Caco-2 (cell line): ENCODE data around the gene ATP23. TPM values are rescaled to one million over a fixed set of nuclear protein-coding genes. Genes with fewer than 3 reads are reported as not detected.
A peak's percentile ranks its signal among the peaks of the same experiment; 100 is the strongest.

Experiments
- BruUV-seq: library from RNA; stranded (reverse); fragments of 400-500 nt; replicated peaks from 2 replicates; lab custom pipeline; 2021; lab: Mats Ljungman, UMichigan
- CTCF ChIA-PET: fragments of 300-600 bp; sonication (Branson Sonifier 250); formaldehyde crosslinking; loops from one replicate; lab custom pipeline; 2022; ENCODE audit warnings: antibody characterized with exemption; lab: Charles Lee
- POLR2A ChIA-PET: fragments of 300-600 bp; sonication (Branson Sonifier 250); formaldehyde crosslinking; loops from one replicate; lab custom pipeline; 2022; ENCODE audit warnings: antibody characterized with exemption; lab: Charles Lee
- DNase-seq, 2 experiments: peaks; one replicate each; pipeline versions ENCODE4 v3.0.0 to v3.0.0-alpha.2; 2020 to 2022
- H3K27me3 ChIP-seq: replicated peaks from 2 replicates; pipeline ENCODE4 v1.6.0; 2011; ENCODE audit warnings: low read length; ENCODE audit not compliant: control insufficient read depth, insufficient read depth
- H3K36me3 ChIP-seq: 2 replicates; pipeline ENCODE4 v1.5.1; 2011; ENCODE audit warnings: low read length; ENCODE audit not compliant: control insufficient read depth, insufficient read depth
- H3K4me1 ChIP-seq: fragments of 250-450 bp; sonication (Bioruptor Pico); 2 replicates; pipeline ENCODE4 v1.5.1; 2020; ENCODE audit warnings: mild to moderate bottlenecking
- H3K4me3 ChIP-seq: 2 replicates; pipeline ENCODE4 v1.5.1; 2011; ENCODE audit warnings: low read depth, mild to moderate bottlenecking, control low read depth, low read length
- H3K9me3 ChIP-seq: fragments of 250-450 bp; sonication (Bioruptor Pico); 2 replicates; pipeline ENCODE4 v1.5.1; 2020; ENCODE audit warnings: mild to moderate bottlenecking, moderate library complexity
- H3K27ac Mint-ChIP-seq: one replicate; pipeline ENCODE4 v1.8.0; 2022; ENCODE audit warnings: mixed read lengths; ENCODE audit not compliant: unreplicated experiment
- H3K27me3 Mint-ChIP-seq: one replicate; pipeline ENCODE4 v1.8.0; 2022; ENCODE audit warnings: mixed read lengths; ENCODE audit not compliant: insufficient read depth, unreplicated experiment
- H3K36me3 Mint-ChIP-seq: one replicate; pipeline ENCODE4 v1.8.0; 2022; ENCODE audit warnings: mild to moderate bottlenecking, mixed read lengths; ENCODE audit not compliant: insufficient read depth, unreplicated experiment
- H3K4me1 Mint-ChIP-seq: one replicate; pipeline ENCODE4 v1.8.0; 2022; ENCODE audit warnings: low read depth, mixed read lengths; ENCODE audit not compliant: unreplicated experiment
- H3K4me3 Mint-ChIP-seq: one replicate; pipeline ENCODE4 v1.8.0; 2022; ENCODE audit warnings: mild to moderate bottlenecking, moderate library complexity, mixed read lengths; ENCODE audit not compliant: unreplicated experiment
- H3K9me3 Mint-ChIP-seq: one replicate; pipeline ENCODE4 v1.8.0; 2022; ENCODE audit warnings: mixed read lengths; ENCODE audit not compliant: unreplicated experiment
- CTCF ChIP-seq, 2 experiments: fragments of 200-600 bp in 1 of 2; IDR thresholded peaks; 1 replicate in 1 of 2; 2 replicates in 1 of 2; pipeline versions ENCODE4 v1.5.1 to v1.8.0; 2011 to 2022; ENCODE audit warnings: antibody characterized with exemption in 1 of 2, control low read depth in 1 of 2, inconsistent platforms in 1 of 2, low read depth in 1 of 2, low read length in 1 of 2, mild to moderate bottlenecking in 1 of 2, moderate library complexity in 1 of 2; ENCODE audit not compliant: insufficient read depth in 1 of 2, severe bottlenecking in 1 of 2, unreplicated experiment in 1 of 2
- intact Hi-C: fragments of 100-400 bp; cut with micrococcal nuclease; formaldehyde crosslinking; loops from one replicate; pipeline ENCODE4 v1.10.0; 2022; ENCODE audit not compliant: unreplicated experiment
- total RNA-seq: library from RNA; stranded (reverse); gene quantifications from 2 replicates; pipeline ENCODE4 v1.2.3, GENCODE V29; 2022

Gene ATP23
- total RNA-seq, 1 experiment from 2014 or later = 6.6 TPM

- intact Hi-C loops = no loop called here
- H3K36me3 Mint-ChIP-seq = no peaks in the 10 kb centered on the region
- CTCF ChIA-PET = no interaction called here
- no peaks in the 10 kb centered on the region for H3K9me3 ChIP-seq
- no peak overlapping the region for H3K4me3 ChIP-seq
- peaks cover 39% of the 10 kb centered on the region for H3K9me3 Mint-ChIP-seq
- no peaks in the 10 kb centered on the region for H3K27me3 Mint-ChIP-seq
- no peaks in the 10 kb centered on the region for H3K27me3 ChIP-seq
- POLR2A ChIA-PET = no interaction called here
- no peak overlapping the region for H3K4me3 Mint-ChIP-seq
- H3K27ac Mint-ChIP-seq = no peak overlapping the region
- BruUV-seq = no TSS peak
- DNase-seq = no peak
- H3K4me1 ChIP-seq = no peaks in the 10 kb centered on the region
- TF ChIP-seq CTCF (IDR thresholded peaks at IDR 0.05; ENCODE audit: insufficient read depth in 1 of 2, low read depth in 1 of 2, low read length in 1 of 2, severe bottlenecking in 1 of 2, unreplicated experiment in 1 of 2) = no peak
- no peaks in the 10 kb centered on the region; the same call in 1 of the 2 replicates for H3K36me3 ChIP-seq
- no peaks in the 10 kb centered on the region for H3K4me1 Mint-ChIP-seq
These were observed 16.8 kb downstream of the ATP23 start for GRCh38 chr12:57958061-57958657.

- no peaks in the 10 kb centered on the region for H3K27me3 ChIP-seq
- CTCF ChIA-PET = no interaction called here
- Mint-ChIP-seq H3K4me1 (no peaks in the 10 kb centered on the region), H3K4me3 (no peak overlapping the region), H3K36me3 (no peaks in the 10 kb centered on the region), H3K9me3 (peaks cover 29% of the 10 kb centered on the region), H3K27me3 (peaks cover 2% of the 10 kb centered on the region), H3K27ac (no peak overlapping the region)
- H3K4me3 ChIP-seq = no peak overlapping the region
- H3K4me1 ChIP-seq = no peaks in the 10 kb centered on the region
- no peak for TF ChIP-seq CTCF (IDR thresholded peaks at IDR 0.05; ENCODE audit: insufficient read depth in 1 of 2, low read depth in 1 of 2, low read length in 1 of 2, severe bottlenecking in 1 of 2, unreplicated experiment in 1 of 2)
- DNase-seq = no peak
- no TSS peak for BruUV-seq
- POLR2A ChIA-PET = no interaction called here
- intact Hi-C loops = no loop called here
- H3K36me3 ChIP-seq = no peaks in the 10 kb centered on the region
- no peaks in the 10 kb centered on the region for H3K9me3 ChIP-seq
These were observed 23.1 kb downstream of the ATP23 start for GRCh38 chr12:57964421-57964820.

GRCh38 chr12:57965766-57966165 is 24.4 kb downstream of the ATP23 start:
- Histone ChIP-seq H3K27me3 (no peaks in the 10 kb centered on the region), H3K36me3 (no peaks in the 10 kb centered on the region), H3K4me1 (no peaks in the 10 kb centered on the region), H3K4me3 (no peak overlapping the region), H3K9me3 (no peaks in the 10 kb centered on the region)
- Mint-ChIP-seq H3K4me1 (no peaks in the 10 kb centered on the region), H3K27me3 (peaks cover 2% of the 10 kb centered on the region), H3K4me3 (peak overlapping the region; percentile 38), H3K9me3 (peaks cover 24% of the 10 kb centered on the region), H3K27ac (no peak overlapping the region), H3K36me3 (no peaks in the 10 kb centered on the region)
- TF ChIP-seq CTCF (IDR thresholded peaks at IDR 0.05; ENCODE audit: insufficient read depth in 1 of 2, low read depth in 1 of 2, low read length in 1 of 2, severe bottlenecking in 1 of 2, unreplicated experiment in 1 of 2) = no peak
- no peak for DNase-seq
- ChIA-PET CTCF (no interaction called here), POLR2A (no interaction called here)
- no TSS peak for BruUV-seq
- intact Hi-C loops = no loop called here
